ENCODE data around the gene ULK4.
"Not testable (repeated sequence)": the region's sequence is repeated elsewhere in the genome, so short reads cannot be mapped to it uniquely, and the experiment has no call there.

The ULK4 gene

GRCh38 chr3:41288785-41289184, 673.1 kb downstream of the ULK4 start:
- DNase-seq: no peak

- DNase-seq: no peak
Observed at GRCh38 chr3:41286305-41286704, 675.6 kb downstream of the ULK4 start.

GRCh38 chr3:41284934-41285333, 677.0 kb downstream of the ULK4 start:
- not testable (repeated sequence) for DNase-seq

GRCh38 chr3:41277790-41278465, 684.0 kb downstream of the ULK4 start:
- DNase-seq: no peak

GRCh38 chr3:41276191-41276590, 685.7 kb downstream of the ULK4 start:
- DNase-seq: no peak

- DNase-seq: no peak
Observed at GRCh38 chr3:41274944-41275668, 686.8 kb downstream of the ULK4 start.

- no peak for DNase-seq
Observed at GRCh38 chr3:41272667-41273066, 689.2 kb downstream of the ULK4 start.

GRCh38 chr3:41267975-41268640, 693.8 kb downstream of the ULK4 start:
- no peak for DNase-seq

GRCh38 chr3:41265823-41266273, 696.1 kb downstream of the ULK4 start:
- DNase-seq: no peak

GRCh38 chr3:41265011-41265545, 696.8 kb downstream of the ULK4 start:
- no peak for DNase-seq

- no peak for DNase-seq
Observed at GRCh38 chr3:41260063-41260450, 701.8 kb downstream of the ULK4 start.

GRCh38 chr3:41259449-41260062, 702.3 kb downstream of the ULK4 start:
- no peak for DNase-seq

GRCh38 chr3:41258239-41258800, 703.6 kb downstream of the ULK4 start:
- DNase-seq: no peak

- DNase-seq: no peak
Observed at GRCh38 chr3:41251593-41251992, 710.3 kb downstream of the ULK4 start.

- no peak for DNase-seq
Observed at GRCh38 chr3:41250825-41251224, 711.1 kb downstream of the ULK4 start.

- no peak for DNase-seq
Observed at GRCh38 chr3:41249318-41249717, 712.6 kb downstream of the ULK4 start.

GRCh38 chr3:41248525-41248924, 713.4 kb downstream of the ULK4 start:
- DNase-seq: no peak

- no peak for DNase-seq
Observed at GRCh38 chr3:41247055-41248004, 714.6 kb downstream of the ULK4 start.

GRCh38 chr3:41244620-41245336, 717.1 kb downstream of the ULK4 start:
- no peak for DNase-seq

- no peak for DNase-seq
Observed at GRCh38 chr3:41243183-41243582, 718.7 kb downstream of the ULK4 start.

All from activated T-cell treated with anti-CD3 and anti-CD28 coated beads, Interleukin-2, amount 50 U/mL, for 48 hours (primary cell).